ENCODE data around the gene GYPE. TPM values are rescaled to one million over a fixed set of nuclear protein-coding genes. Genes with fewer than 3 reads are reported as not detected.

GYPE gene
- polyA plus RNA-seq, 3 donors = 0.15 to 1.7 (median 1.2) TPM

Other genes starting within 250 kb of the GYPE start
- under 1 TPM in 2 of 3 donors, not detected in 1; 0.01 to 0.11 TPM for gene FREM3, start 204.9 kb downstream of the GYPE start, polyA plus RNA-seq
- not detected for gene GYPB, start 113.8 kb upstream of the GYPE start, polyA plus RNA-seq
- gene GYPA, start 235.2 kb upstream of the GYPE start, polyA plus RNA-seq = not detected